HepG2 (cell line): ENCODE data around the gene APRT. TPM values are rescaled to one million over a fixed set of nuclear protein-coding genes. Genes with fewer than 3 reads are reported as not detected.

ENCODE experiments used
- ATAC-seq: fragments of 200-7000 bp; cut with Tn5 transposase; 3 replicates; pipeline ENCODE4 v1.9.1; 2020; ENCODE audit warnings: mild to moderate bottlenecking, moderate library complexity
- BruUV-seq: library from RNA; stranded (reverse); fragments of 400-500 nt; replicated peaks from 2 replicates; lab custom pipeline; 2021; lab: Mats Ljungman, UMichigan
- CTCF ChIA-PET: fragments of 300-600 bp; formaldehyde crosslinking; extraction: SDS; loops from one replicate; lab custom pipeline; 2021; ENCODE audit warnings: low total read pairs, inconsistent platforms, low intra/inter-chr PET ratio; lab: Yijun Ruan, JAX
- POLR2A ChIA-PET: fragments of 350-600 bp; sonication (Branson Sonifier 250); formaldehyde crosslinking; loops from one replicate; lab custom pipeline; 2020; ENCODE audit warnings: antibody characterized with exemption, inconsistent platforms; lab: Yijun Ruan, JAX
- DNase-seq: peaks from one replicate; pipeline ENCODE4 v3.0.0-alpha.2; 2015; ENCODE audit warnings: low spot score
- FAIRE-seq: peaks from 3 replicates; lab custom pipeline; 2011; peaks lifted over from hg19 to GRCh38; lab: Jason Lieb, UNC
- H2AFZ ChIP-seq: one replicate; pipeline ENCODE4 v1.6.1; 2011; ENCODE audit warnings: low read length, inconsistent platforms
- H3K27ac ChIP-seq: fragments of 300-600 bp; 3 replicates; pipeline ENCODE4 v1.8.0; 2011; ENCODE audit warnings: mixed run types, mild to moderate bottlenecking, mixed read lengths, low read length, inconsistent platforms; ENCODE audit not compliant: insufficient read depth; ENCODE audit errors: extremely low read length
- H3K27me3 ChIP-seq, 2 experiments: fragments of 200-600 bp in 1 of 2; 2 replicates in 1 of 2; 3 replicates in 1 of 2; pipeline versions ENCODE4 v1.6.0 to v1.8.0; 2011; ENCODE audit warnings: low read length in 2 of 2, mild to moderate bottlenecking in 2 of 2, moderate library complexity in 2 of 2, inconsistent platforms in 1 of 2; ENCODE audit not compliant: insufficient read depth in 2 of 2, control insufficient read depth in 1 of 2
- H3K36me3 ChIP-seq, 2 experiments: fragments of 200-600 bp in 1 of 2; replicated peaks in 1 of 2; 2 replicates in 1 of 2; 3 replicates in 1 of 2; pipeline versions ENCODE4 v1.5.1 to v1.8.0; 2011; ENCODE audit warnings: low read length in 2 of 2, inconsistent platforms in 1 of 2; ENCODE audit not compliant: insufficient read depth in 2 of 2, control insufficient read depth in 1 of 2
- H3K4me1 ChIP-seq: 2 replicates; pipeline ENCODE4 v1.5.1; 2012; ENCODE audit warnings: low read length, inconsistent platforms; ENCODE audit not compliant: insufficient read depth
- H3K4me2 ChIP-seq: 2 replicates; pipeline ENCODE4 v1.6.0; 2011; ENCODE audit warnings: low read depth, low read length, inconsistent platforms
- H3K4me3 ChIP-seq, 3 experiments: fragments of 200-600 bp in 1 of 3; sonication (generic), shearing (Covaris generic) in 1 of 3; replicated peaks in 1 of 3; 2 replicates each; pipeline ENCODE4 v1.5.1; 2011 to 2016; ENCODE audit warnings: low read length in 3 of 3, inconsistent platforms in 2 of 3, low read depth in 2 of 3, mild to moderate bottlenecking in 2 of 3, control low read depth in 1 of 3, mixed read lengths in 1 of 3; ENCODE audit not compliant: insufficient read depth in 1 of 3
- H3K79me2 ChIP-seq: one replicate; pipeline ENCODE4 v1.6.1; 2011; ENCODE audit warnings: low read length, inconsistent platforms; ENCODE audit not compliant: insufficient read depth
- H3K9ac ChIP-seq: 2 replicates; pipeline ENCODE4 v1.6.0; 2011; ENCODE audit warnings: mild to moderate bottlenecking, low read depth, low read length, inconsistent platforms; ENCODE audit not compliant: insufficient read depth
- H3K9me3 ChIP-seq: 2 replicates; pipeline ENCODE4 v1.5.1; 2012; ENCODE audit warnings: mild to moderate bottlenecking, low read length
- H4K20me1 ChIP-seq: 2 replicates; pipeline ENCODE4 v1.6.0; 2011; ENCODE audit warnings: inconsistent platforms, mild to moderate bottlenecking, low read length, moderate library complexity; ENCODE audit not compliant: insufficient read depth
- BHLHE40 ChIP-seq: IDR thresholded peaks from 2 replicates; pipeline ENCODE4 v1.6.1; 2011; ENCODE audit warnings: low read length, improper control_type of control experiment
- CHCHD3 ChIP-seq: sonication (generic); formaldehyde crosslinking; IDR thresholded peaks from 2 replicates; pipeline ENCODE4 v1.8.0; 2022; ENCODE audit warnings: mild to moderate bottlenecking, missing genetic modification reagents, moderate library complexity
- ELF1 ChIP-seq: sonication (generic); formaldehyde crosslinking; IDR thresholded peaks from 2 replicates; pipeline ENCODE4 v1.4.0; 2020; ENCODE audit warnings: missing genetic modification reagents
- HCFC1 ChIP-seq: fragments of 150-350 bp; IDR thresholded peaks from 2 replicates; pipeline ENCODE4 v1.6.1; 2014; ENCODE audit warnings: low read depth, low read length
- HMG20A ChIP-seq: IDR thresholded peaks from 2 replicates; pipeline ENCODE4 v1.6.1; 2016; ENCODE audit warnings: borderline replicate concordance
- NFKB2 ChIP-seq: sonication (generic); formaldehyde crosslinking; IDR thresholded peaks from 2 replicates; pipeline ENCODE4 v1.4.0; 2020; ENCODE audit warnings: missing genetic modification reagents, borderline replicate concordance
- PHF20 ChIP-seq: sonication (generic); formaldehyde crosslinking; IDR thresholded peaks from 2 replicates; pipeline ENCODE4 v1.5.0; 2020; ENCODE audit warnings: mild to moderate bottlenecking, missing genetic modification reagents
- SMAD9 ChIP-seq: sonication (generic); formaldehyde crosslinking; IDR thresholded peaks from 2 replicates; pipeline ENCODE4 v1.5.1; 2020; ENCODE audit warnings: mild to moderate bottlenecking, missing genetic modification reagents
- TRIM24 ChIP-seq: sonication (generic); formaldehyde crosslinking; IDR thresholded peaks from 2 replicates; pipeline ENCODE4 v1.8.0; 2022; ENCODE audit warnings: mild to moderate bottlenecking, missing genetic modification reagents
- U2AF2 ChIP-seq: fragments of 200-400 bp; formaldehyde crosslinking; IDR thresholded peaks from 2 replicates; pipeline ENCODE4 v1.6.1; 2017; ENCODE audit warnings: low read depth, mild to moderate bottlenecking, low read length
- ZNF24 ChIP-seq: fragments of 450-650 bp; IDR thresholded peaks from 2 replicates; pipeline ENCODE4 v1.6.1; 2017; ENCODE audit warnings: antibody characterized with exemption, mild to moderate bottlenecking
- ZNF256 ChIP-seq: sonication (generic); formaldehyde crosslinking; conservative IDR thresholded peaks from 2 replicates; pipeline ENCODE4 v1.4.0; 2020; ENCODE audit warnings: missing genetic modification reagents
- ZNF3 ChIP-seq: IDR thresholded peaks from 2 replicates; pipeline ENCODE4 v1.7.0; 2017; ENCODE audit warnings: inconsistent platforms
- ZNF550 ChIP-seq: sonication (generic); formaldehyde crosslinking; IDR thresholded peaks from 2 replicates; pipeline ENCODE4 v1.4.0; 2020; ENCODE audit warnings: mild to moderate bottlenecking, missing genetic modification reagents, borderline replicate concordance
- ZNF614 ChIP-seq: IDR thresholded peaks from 2 replicates; pipeline ENCODE4 v1.6.1; 2018; ENCODE audit warnings: missing biosample characterization, missing genetic modification reagents, inconsistent platforms, borderline replicate concordance
- ZNF724P ChIP-seq: sonication (generic); formaldehyde crosslinking; IDR thresholded peaks from 2 replicates; pipeline ENCODE4 v1.8.0; 2022; ENCODE audit warnings: missing genetic modification reagents, borderline replicate concordance
- ZNF747 ChIP-seq: sonication (generic); formaldehyde crosslinking; IDR thresholded peaks from 2 replicates; pipeline ENCODE4 v1.8.1; 2023; ENCODE audit warnings: missing genetic modification reagents, mild to moderate bottlenecking, borderline replicate concordance
- ZNF772 ChIP-seq: sonication (generic); formaldehyde crosslinking; IDR thresholded peaks from 2 replicates; pipeline ENCODE4 v1.5.0; 2020; ENCODE audit warnings: mild to moderate bottlenecking, missing genetic modification reagents
- WGBS: methylation state at CpG from one replicate; pipeline ENCODE4 v1.1.6; 2017; ENCODE audit warnings: low lambda C conversion rate; 5-methylcytosine and 5-hydroxymethylcytosine counted together
- in situ Hi-C: cut with HindIII; loops from 2 replicates; pipeline ENCODE4 v1.10.0; 2017; ENCODE audit warnings: low pct_unique_long_range_greater_than_20kb; ENCODE audit not compliant: extremely low pct_ligation_motif_present
- intact Hi-C: fragments of 100-400 bp; cut with micrococcal nuclease; formaldehyde crosslinking; loops from one replicate; pipeline ENCODE4 v1.10.0; 2022; ENCODE audit not compliant: unreplicated experiment
- polyA plus RNA-seq, 8 experiments: library from polyadenylated mRNA; depleted of rRNA in 3 of 8; stranded (reverse) in 7 of 8; unstranded in 1 of 8; fragments of >200 nt; fragmentation: Illumina TruSeq in 4 of 8; extraction: Trizol in 4 of 8; gene quantifications; 2 replicates each; pipeline versions ENCODE4 v1.2.1 to v1.2.3, GENCODE V29; 2011 to 2016; ENCODE audit warnings: low read depth in 4 of 8, missing spikeins in 1 of 8, mixed read lengths in 1 of 8; ENCODE audit not compliant: insufficient read depth in 1 of 8
- total RNA-seq, 5 experiments: library from RNA; depleted of rRNA; stranded (reverse); fragments of >200 nt; fragmentation: Illumina TruSeq; extraction: Trizol; gene quantifications; 2 replicates each; pipeline ENCODE4 v1.2.3, GENCODE V29; 2016; ENCODE audit warnings: low read depth in 1 of 5
- TF ChIP-seq, protein P1 (sequence below): IDR thresholded peaks from 2 replicates; pipeline ENCODE4 v1.6.1; 2012; ENCODE audit warnings: low read length, improper control_type of control experiment
- TF ChIP-seq, protein P2 (sequence below): sonication (generic); formaldehyde crosslinking; IDR thresholded peaks from 2 replicates; pipeline ENCODE4 v1.5.0; 2020; ENCODE audit warnings: mild to moderate bottlenecking, missing genetic modification reagents, moderate library complexity

APRT gene
- total and polyA plus RNA-seq, 2 of the 13 experiments (the other 11 are each of a cell fraction or from before 2014, with no cell fraction given), result 155 to 242 TPM

- FAIRE-seq, result no peak
- H4K20me1 ChIP-seq, result no peaks in the 10 kb centered on the region
- BruUV-seq, result no TSS peak
- H3K27ac ChIP-seq, result no peak overlapping the region
- no peak for TF ChIP-seq ZNF724P (CRISPR knock-in tag)
- TF ChIP-seq HMG20A (CRISPR knock-in tag), result no peak
- no peak for TF ChIP-seq ZNF747 (CRISPR knock-in tag)
- TF ChIP-seq PHF20 (CRISPR knock-in tag), result no peak
- no peak for TF ChIP-seq CHCHD3 (CRISPR knock-in tag)
- TF ChIP-seq, protein P1, sequence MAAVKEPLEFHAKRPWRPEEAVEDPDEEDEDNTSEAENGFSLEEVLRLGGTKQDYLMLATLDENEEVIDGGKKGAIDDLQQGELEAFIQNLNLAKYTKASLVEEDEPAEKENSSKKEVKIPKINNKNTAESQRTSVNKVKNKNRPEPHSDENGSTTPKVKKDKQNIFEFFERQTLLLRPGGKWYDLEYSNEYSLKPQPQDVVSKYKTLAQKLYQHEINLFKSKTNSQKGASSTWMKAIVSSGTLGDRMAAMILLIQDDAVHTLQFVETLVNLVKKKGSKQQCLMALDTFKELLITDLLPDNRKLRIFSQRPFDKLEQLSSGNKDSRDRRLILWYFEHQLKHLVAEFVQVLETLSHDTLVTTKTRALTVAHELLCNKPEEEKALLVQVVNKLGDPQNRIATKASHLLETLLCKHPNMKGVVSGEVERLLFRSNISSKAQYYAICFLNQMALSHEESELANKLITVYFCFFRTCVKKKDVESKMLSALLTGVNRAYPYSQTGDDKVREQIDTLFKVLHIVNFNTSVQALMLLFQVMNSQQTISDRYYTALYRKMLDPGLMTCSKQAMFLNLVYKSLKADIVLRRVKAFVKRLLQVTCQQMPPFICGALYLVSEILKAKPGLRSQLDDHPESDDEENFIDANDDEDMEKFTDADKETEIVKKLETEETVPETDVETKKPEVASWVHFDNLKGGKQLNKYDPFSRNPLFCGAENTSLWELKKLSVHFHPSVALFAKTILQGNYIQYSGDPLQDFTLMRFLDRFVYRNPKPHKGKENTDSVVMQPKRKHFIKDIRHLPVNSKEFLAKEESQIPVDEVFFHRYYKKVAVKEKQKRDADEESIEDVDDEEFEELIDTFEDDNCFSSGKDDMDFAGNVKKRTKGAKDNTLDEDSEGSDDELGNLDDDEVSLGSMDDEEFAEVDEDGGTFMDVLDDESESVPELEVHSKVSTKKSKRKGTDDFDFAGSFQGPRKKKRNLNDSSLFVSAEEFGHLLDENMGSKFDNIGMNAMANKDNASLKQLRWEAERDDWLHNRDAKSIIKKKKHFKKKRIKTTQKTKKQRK, result no peak
- no peak for TF ChIP-seq ZNF24
- TF ChIP-seq TRIM24 (CRISPR knock-in tag), result no peak
- TF ChIP-seq BHLHE40, result no peak
- no peak for TF ChIP-seq NFKB2 (CRISPR knock-in tag)
- no peak for TF ChIP-seq SMAD9 (CRISPR knock-in tag)
- no peak for TF ChIP-seq ZNF614 (CRISPR knock-in tag)
- no peak for TF ChIP-seq ZNF256 (CRISPR knock-in tag)
- TF ChIP-seq U2AF2, result no peak
- TF ChIP-seq ELF1 (CRISPR knock-in tag), result no peak
- TF ChIP-seq ZNF3 (CRISPR knock-in tag), result no peak
- TF ChIP-seq, protein P2, sequence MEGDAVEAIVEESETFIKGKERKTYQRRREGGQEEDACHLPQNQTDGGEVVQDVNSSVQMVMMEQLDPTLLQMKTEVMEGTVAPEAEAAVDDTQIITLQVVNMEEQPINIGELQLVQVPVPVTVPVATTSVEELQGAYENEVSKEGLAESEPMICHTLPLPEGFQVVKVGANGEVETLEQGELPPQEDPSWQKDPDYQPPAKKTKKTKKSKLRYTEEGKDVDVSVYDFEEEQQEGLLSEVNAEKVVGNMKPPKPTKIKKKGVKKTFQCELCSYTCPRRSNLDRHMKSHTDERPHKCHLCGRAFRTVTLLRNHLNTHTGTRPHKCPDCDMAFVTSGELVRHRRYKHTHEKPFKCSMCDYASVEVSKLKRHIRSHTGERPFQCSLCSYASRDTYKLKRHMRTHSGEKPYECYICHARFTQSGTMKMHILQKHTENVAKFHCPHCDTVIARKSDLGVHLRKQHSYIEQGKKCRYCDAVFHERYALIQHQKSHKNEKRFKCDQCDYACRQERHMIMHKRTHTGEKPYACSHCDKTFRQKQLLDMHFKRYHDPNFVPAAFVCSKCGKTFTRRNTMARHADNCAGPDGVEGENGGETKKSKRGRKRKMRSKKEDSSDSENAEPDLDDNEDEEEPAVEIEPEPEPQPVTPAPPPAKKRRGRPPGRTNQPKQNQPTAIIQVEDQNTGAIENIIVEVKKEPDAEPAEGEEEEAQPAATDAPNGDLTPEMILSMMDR (CRISPR knock-in tag), result no peak
- TF ChIP-seq ZNF772 (CRISPR knock-in tag), result no peak
- TF ChIP-seq ZNF550 (CRISPR knock-in tag), result no peak
- TF ChIP-seq HCFC1, result no peak
- intact Hi-C loops (no loop called here), in situ Hi-C loops (no loop called here)
- ChIA-PET POLR2A (no interaction called here), CTCF (no interaction called here)
- H3K36me3 ChIP-seq, result no peaks in the 10 kb centered on the region; a peak in 1 of 5 replicates
- H2AFZ ChIP-seq, result no peak overlapping the region
- no peak overlapping the region for H3K9ac ChIP-seq
- H3K9me3 ChIP-seq, result no peaks in the 10 kb centered on the region
- H3K4me3 ChIP-seq, result no peak overlapping the region
- no peaks in the 10 kb centered on the region for H3K79me2 ChIP-seq
- no peaks in the 10 kb centered on the region for H3K4me1 ChIP-seq
- 92% methylated on average over 17 of the region's 20 CpGs for WGBS
- no peak for ATAC-seq
- no peak overlapping the region for H3K4me2 ChIP-seq
- DNase-seq, result no peak
- no peaks in the 10 kb centered on the region for H3K27me3 ChIP-seq
These were observed 31.5 kb upstream of the APRT start for GRCh38 chr16:88843256-88843655.
